SK-N-SH (cell line): ENCODE data around the gene TSHZ2. TPM values are rescaled to one million over a fixed set of nuclear protein-coding genes. Genes with fewer than 3 reads are reported as not detected.

Experiments used
- CTCF ChIA-PET: fragments of 300-600, 350-600 bp; formaldehyde crosslinking; extraction: SDS; loops from one replicate; lab custom pipeline; 2021; lab: Yijun Ruan, JAX
- POLR2A ChIA-PET: fragments of 350-600 bp; sonication (Branson Sonifier 250); formaldehyde crosslinking; extraction: SDS; loops from one replicate; lab custom pipeline; 2020; ENCODE audit warnings: antibody characterized with exemption, inconsistent platforms; lab: Yijun Ruan, JAX
- DNase-seq: peaks from one replicate; pipeline ENCODE4 v3.0.0; 2012
- H2AFZ ChIP-seq: fragments of 200-600 bp; sonication (generic); 2 replicates; pipeline ENCODE4 v1.8.1; 2016; ENCODE audit warnings: antibody characterized with exemption, mild to moderate bottlenecking, low read depth
- H3F3A ChIP-seq: fragments of 200-600 bp; sonication (generic); replicated peaks from 2 replicates; pipeline ENCODE3; 2016; ENCODE audit warnings: antibody characterized with exemption, mild to moderate bottlenecking; ENCODE audit not compliant: insufficient read depth
- H3K27ac ChIP-seq, 2 experiments: fragments of 200-500 bp in 1 of 2; fragments of 200-600 bp in 1 of 2; sonication (Bioruptor generic) in 1 of 2; sonication (generic), shearing (Covaris generic) in 1 of 2; 2 replicates each; pipeline versions ENCODE4 v1.5.1 to v1.6.1; 2014 to 2016; ENCODE audit warnings: low read depth in 2 of 2, inconsistent platforms in 1 of 2, low read length in 1 of 2, mild to moderate bottlenecking in 1 of 2, mixed read lengths in 1 of 2
- H3K27me3 ChIP-seq: fragments of 200-600 bp; sonication (generic), shearing (Covaris generic); 2 replicates; pipeline ENCODE4 v1.6.1; 2016; ENCODE audit warnings: mixed run types; ENCODE audit not compliant: insufficient read depth
- H3K36me3 ChIP-seq, 2 experiments: fragments of 200-500 bp in 1 of 2; fragments of 200-600 bp in 1 of 2; sonication (Bioruptor generic) in 1 of 2; sonication (generic) in 1 of 2; replicated peaks in 1 of 2; 2 replicates each; pipeline versions ENCODE3 to v1.5.1; 2014 to 2016; ENCODE audit warnings: low read length in 1 of 2, mild to moderate bottlenecking in 1 of 2; ENCODE audit not compliant: insufficient read depth in 2 of 2, control insufficient read depth in 1 of 2
- H3K4me1 ChIP-seq, 2 experiments: fragments of 200-500 bp in 1 of 2; fragments of 200-600 bp in 1 of 2; sonication (Bioruptor generic) in 1 of 2; sonication (generic), shearing (Covaris generic) in 1 of 2; 2 replicates each; pipeline versions ENCODE4 v1.5.1 to v1.6.1; 2014 to 2016; ENCODE audit warnings: low read depth in 1 of 2, low read length in 1 of 2, mixed run types in 1 of 2; ENCODE audit not compliant: insufficient read depth in 2 of 2, control insufficient read depth in 1 of 2
- H3K4me2 ChIP-seq: fragments of 200-600 bp; sonication (generic), shearing (Covaris generic); 2 replicates; pipeline ENCODE4 v1.6.1; 2017; ENCODE audit warnings: mixed run types
- H3K4me3 ChIP-seq, 2 experiments: fragments of 200-500 bp in 1 of 2; fragments of 200-600 bp in 1 of 2; sonication (Bioruptor generic) in 1 of 2; sonication (generic), shearing (Covaris generic) in 1 of 2; 2 replicates each; pipeline versions ENCODE4 v1.5.1 to v1.8.1; 2014 to 2016; ENCODE audit warnings: low read depth in 2 of 2, inconsistent platforms in 1 of 2, low read length in 1 of 2, mild to moderate bottlenecking in 1 of 2, mixed read lengths in 1 of 2, moderate library complexity in 1 of 2
- H3K79me2 ChIP-seq: fragments of 200-600 bp; sonication (generic); 2 replicates; pipeline ENCODE4 v1.8.1; 2017; ENCODE audit warnings: mild to moderate bottlenecking; ENCODE audit not compliant: insufficient read depth
- H3K9ac ChIP-seq: fragments of 200-600 bp; sonication (generic); 2 replicates; pipeline ENCODE4 v1.6.1; 2017; ENCODE audit warnings: mixed run types
- H3K9me2 ChIP-seq: fragments of 200-600 bp; sonication (generic); 2 replicates; pipeline ENCODE4 v1.6.1; 2017; ENCODE audit warnings: mixed run types
- H3K9me3 ChIP-seq: fragments of 200-600 bp; sonication (generic); 2 replicates; pipeline ENCODE4 v1.6.1; 2017; ENCODE audit warnings: mixed run types, mild to moderate bottlenecking, moderate library complexity
- H4K20me1 ChIP-seq: fragments of 200-600 bp; sonication (generic); 2 replicates; pipeline ENCODE4 v1.6.1; 2017; ENCODE audit warnings: mild to moderate bottlenecking, mixed run types; ENCODE audit not compliant: insufficient read depth
- CHD2 ChIP-seq: fragments of 150-350 bp; IDR thresholded peaks from 2 replicates; pipeline ENCODE4 v1.6.1; 2018; ENCODE audit warnings: low read length; ENCODE audit not compliant: partially characterized antibody
- ELF1 ChIP-seq: IDR thresholded peaks from 2 replicates; pipeline ENCODE4 v1.4.0; 2012
- FOXJ3 ChIP-seq: sonication (generic); formaldehyde crosslinking; IDR thresholded peaks from 2 replicates; pipeline ENCODE4 v1.5.1; 2020; ENCODE audit warnings: mild to moderate bottlenecking, missing genetic modification reagents
- FOXM1 ChIP-seq: IDR thresholded peaks from 2 replicates; pipeline ENCODE4 v1.4.0; 2012; ENCODE audit warnings: low read depth, mild to moderate bottlenecking
- MAX ChIP-seq: IDR thresholded peaks from 2 replicates; pipeline ENCODE4 v1.4.0; 2012; ENCODE audit warnings: low read depth
- MXI1 ChIP-seq: IDR thresholded peaks from 2 replicates; pipeline ENCODE4 v1.6.1; 2012; ENCODE audit warnings: mild to moderate bottlenecking, low read depth, low read length, improper control_type of control experiment
- NFIC ChIP-seq: IDR thresholded peaks from 2 replicates; pipeline ENCODE4 v1.4.0; 2012; ENCODE audit warnings: borderline replicate concordance
- PBX3 ChIP-seq: IDR thresholded peaks from 2 replicates; pipeline ENCODE4; 2012
- RCOR1 ChIP-seq: fragments of 150-350 bp; IDR thresholded peaks from 2 replicates; pipeline ENCODE4 v1.6.1; 2017; ENCODE audit warnings: antibody characterized with exemption, low read length
- SMC3 ChIP-seq: IDR thresholded peaks from 2 replicates; pipeline ENCODE4 v1.6.1; 2012; ENCODE audit warnings: low read depth, low read length, improper control_type of control experiment
- YY1 ChIP-seq: IDR thresholded peaks from 2 replicates; pipeline ENCODE4 v1.4.0; 2012; ENCODE audit warnings: low read depth, mild to moderate bottlenecking
- WGBS: methylation state at CpG from one replicate; pipeline ENCODE4 v1.1.6; 2017; ENCODE audit warnings: low lambda C conversion rate; 5-methylcytosine and 5-hydroxymethylcytosine counted together
- polyA plus RNA-seq, 3 experiments: library from polyadenylated mRNA; depleted of rRNA; stranded (reverse); fragments of >200 nt; gene quantifications; 2 replicates each; pipeline ENCODE4 v1.2.3, GENCODE V29; 2012
- TF ChIP-seq, protein P1 (sequence below): IDR thresholded peaks from 2 replicates; pipeline ENCODE4 v1.4.0; 2012; ENCODE audit warnings: low read depth, borderline replicate concordance
- TF ChIP-seq, protein P2 (sequence below): fragments of 150-350 bp; IDR thresholded peaks from 2 replicates; pipeline ENCODE4 v1.6.1; 2016; ENCODE audit warnings: mild to moderate bottlenecking, low read depth, low read length

Gene TSHZ2
- polyA plus RNA-seq, 1 of the 3 experiments (the other 2 are of a cell fraction): 0.13 TPM

DNA sequence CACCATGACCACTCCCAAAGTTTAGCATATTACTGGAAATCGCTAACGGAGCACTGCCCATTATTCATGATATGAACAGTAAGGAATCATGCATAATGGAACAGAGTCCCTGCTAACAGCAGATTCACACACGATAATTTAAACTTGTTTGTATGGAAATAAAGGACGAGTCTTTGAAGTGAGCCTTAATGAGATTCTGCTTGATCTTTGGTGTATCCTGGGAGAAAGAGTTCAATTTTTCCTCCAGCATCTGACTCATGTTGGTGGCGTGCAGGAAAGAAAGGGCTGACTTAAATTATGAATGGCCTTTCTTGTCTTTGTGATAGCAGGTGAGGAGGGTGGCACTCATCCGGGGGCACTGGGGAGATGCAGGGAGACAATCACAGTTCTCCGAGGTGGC is 426.9 kb downstream of the TSHZ2 start (continued):
- no peak for TF ChIP-seq PBX3
- TF ChIP-seq FOXJ3 (CRISPR knock-in tag): no peak
- no peak for TF ChIP-seq MXI1

DNA sequence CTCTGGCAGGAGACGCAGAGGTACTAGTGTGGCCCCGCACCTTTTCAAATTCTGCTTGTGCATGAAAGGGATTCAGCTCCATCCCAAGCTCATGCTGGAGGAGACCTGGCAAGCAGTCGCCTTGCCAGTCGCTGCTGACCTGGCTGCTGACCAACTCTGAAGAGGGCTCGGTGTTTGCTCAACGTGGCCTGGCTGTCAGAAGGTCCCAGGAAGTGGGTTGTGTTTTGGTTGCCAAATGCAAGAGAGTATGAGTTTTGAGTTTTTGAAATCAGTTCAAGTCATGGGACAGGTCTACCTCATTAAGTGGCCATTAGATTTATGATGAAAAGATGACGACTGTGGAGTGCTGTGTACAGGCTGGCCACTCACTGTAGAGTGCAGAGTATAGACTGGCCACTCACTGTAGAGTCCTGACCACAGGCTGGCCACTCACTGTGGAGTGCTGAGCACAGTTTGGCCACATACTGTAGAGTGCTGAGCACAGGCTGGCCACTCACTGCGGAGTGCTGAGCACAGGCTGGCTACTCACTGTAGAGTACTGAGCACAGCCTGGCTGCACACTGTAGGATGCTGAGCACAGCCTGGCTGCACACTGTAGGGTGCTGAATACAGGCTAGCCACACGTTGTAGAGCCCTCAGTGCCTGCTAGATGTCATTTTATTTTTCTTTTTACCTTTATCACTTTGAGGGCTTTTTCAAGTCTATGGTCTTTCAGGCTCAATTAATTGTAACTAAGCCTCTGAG is 427.6 kb downstream of the TSHZ2 start:
- Histone ChIP-seq H3K4me1 (no peaks in the 10 kb centered on the region; a peak in 1 of 4 replicates), H3K4me2 (no peak overlapping the region), H3F3A (no peaks in the 10 kb centered on the region), H3K9ac (no peak overlapping the region), H3K9me3 (no peaks in the 10 kb centered on the region), H3K36me3 (no peaks in the 10 kb centered on the region), H3K9me2 (no peaks in the 10 kb centered on the region), H2AFZ (no peak overlapping the region), H3K27me3 (no peaks in the 10 kb centered on the region), H3K79me2 (no peaks in the 10 kb centered on the region), H3K4me3 (no peak overlapping the region), H3K27ac (no peak overlapping the region), H4K20me1 (no peaks in the 10 kb centered on the region)
- ChIA-PET POLR2A (no interaction called here), CTCF (no interaction called here)
- no peak for DNase-seq
- 37% methylated on average over 6 of the region's 9 CpGs for WGBS
- TF ChIP-seq FOXM1 (no peak), YY1 (no peak), CHD2 (no peak), ELF1 (no peak), MAX (no peak)
- TF ChIP-seq, protein P1, sequence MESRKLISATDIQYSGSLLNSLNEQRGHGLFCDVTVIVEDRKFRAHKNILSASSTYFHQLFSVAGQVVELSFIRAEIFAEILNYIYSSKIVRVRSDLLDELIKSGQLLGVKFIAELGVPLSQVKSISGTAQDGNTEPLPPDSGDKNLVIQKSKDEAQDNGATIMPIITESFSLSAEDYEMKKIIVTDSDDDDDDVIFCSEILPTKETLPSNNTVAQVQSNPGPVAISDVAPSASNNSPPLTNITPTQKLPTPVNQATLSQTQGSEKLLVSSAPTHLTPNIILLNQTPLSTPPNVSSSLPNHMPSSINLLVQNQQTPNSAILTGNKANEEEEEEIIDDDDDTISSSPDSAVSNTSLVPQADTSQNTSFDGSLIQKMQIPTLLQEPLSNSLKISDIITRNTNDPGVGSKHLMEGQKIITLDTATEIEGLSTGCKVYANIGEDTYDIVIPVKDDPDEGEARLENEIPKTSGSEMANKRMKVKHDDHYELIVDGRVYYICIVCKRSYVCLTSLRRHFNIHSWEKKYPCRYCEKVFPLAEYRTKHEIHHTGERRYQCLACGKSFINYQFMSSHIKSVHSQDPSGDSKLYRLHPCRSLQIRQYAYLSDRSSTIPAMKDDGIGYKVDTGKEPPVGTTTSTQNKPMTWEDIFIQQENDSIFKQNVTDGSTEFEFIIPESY: no peak

DNA sequence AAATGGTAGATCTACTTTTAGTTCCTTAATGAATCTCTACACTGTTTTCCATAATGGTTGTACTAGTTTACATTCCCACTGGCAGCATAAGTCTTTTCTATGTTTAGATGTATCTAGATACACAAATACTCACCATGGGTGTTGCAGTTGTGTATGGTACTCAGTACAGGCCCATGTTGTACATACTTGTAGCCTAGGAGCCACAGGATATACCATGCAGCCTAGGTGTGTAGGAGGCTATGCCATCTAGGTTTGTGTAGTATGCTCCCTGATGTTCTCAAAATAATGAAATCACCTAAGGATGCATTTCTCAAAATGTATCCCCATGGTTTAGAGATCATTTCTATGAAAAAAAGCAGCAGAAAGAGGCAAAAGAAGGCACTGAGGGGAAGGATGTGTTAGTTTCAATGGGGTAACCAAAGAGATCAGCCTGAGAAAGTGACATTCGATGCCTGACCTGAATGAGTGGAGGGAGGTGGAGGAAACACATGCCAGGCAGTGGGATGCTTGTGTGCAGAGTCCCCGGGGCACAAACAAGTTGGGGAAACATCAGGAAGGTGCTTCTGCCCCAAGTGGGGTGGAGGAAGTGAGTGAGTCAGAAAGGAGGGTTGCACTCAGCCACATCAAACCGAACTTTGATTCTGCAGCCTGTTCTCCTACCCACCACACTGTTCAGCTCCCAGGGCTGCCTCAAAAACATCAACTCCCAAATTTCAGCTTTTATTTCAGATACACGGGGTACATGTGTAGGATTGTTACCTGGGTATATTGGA is 430.3 kb downstream of the TSHZ2 start:
- Histone ChIP-seq H3K36me3 (no peaks in the 10 kb centered on the region), H3K9me3 (no peaks in the 10 kb centered on the region), H3K4me1 (no peaks in the 10 kb centered on the region; a peak in 1 of 4 replicates), H2AFZ (no peak overlapping the region), H3K27me3 (no peaks in the 10 kb centered on the region), H3K4me2 (no peak overlapping the region), H3K9me2 (no peaks in the 10 kb centered on the region), H3K4me3 (no peak overlapping the region), H4K20me1 (no peaks in the 10 kb centered on the region), H3K27ac (no peak overlapping the region), H3K9ac (no peak overlapping the region), H3K79me2 (no peaks in the 10 kb centered on the region), H3F3A (no peaks in the 10 kb centered on the region)
- no peak for DNase-seq
- POLR2A ChIA-PET: no interaction called here
- CTCF ChIA-PET: no interaction called here
- WGBS: 37% methylated on average over 4 of the region's 4 CpGs
- TF ChIP-seq RCOR1 (no peak), PBX3 (no peak), SMC3 (no peak), NFIC (no peak)
- TF ChIP-seq, protein P2, sequence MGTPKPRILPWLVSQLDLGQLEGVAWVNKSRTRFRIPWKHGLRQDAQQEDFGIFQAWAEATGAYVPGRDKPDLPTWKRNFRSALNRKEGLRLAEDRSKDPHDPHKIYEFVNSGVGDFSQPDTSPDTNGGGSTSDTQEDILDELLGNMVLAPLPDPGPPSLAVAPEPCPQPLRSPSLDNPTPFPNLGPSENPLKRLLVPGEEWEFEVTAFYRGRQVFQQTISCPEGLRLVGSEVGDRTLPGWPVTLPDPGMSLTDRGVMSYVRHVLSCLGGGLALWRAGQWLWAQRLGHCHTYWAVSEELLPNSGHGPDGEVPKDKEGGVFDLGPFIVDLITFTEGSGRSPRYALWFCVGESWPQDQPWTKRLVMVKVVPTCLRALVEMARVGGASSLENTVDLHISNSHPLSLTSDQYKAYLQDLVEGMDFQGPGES: no peak
